GM12878 (cell line): ENCODE measurements around the gene RNF181. TPM values are rescaled to one million over a fixed set of nuclear protein-coding genes. Genes with fewer than 3 reads are reported as not detected.

Source experiments
- ATAC-seq: fragments of 200-7000 bp; cut with Tn5 transposase; 3 replicates; pipeline ENCODE4 v1.9.1; 2020; ENCODE audit warnings: mild to moderate bottlenecking, moderate library complexity
- BruUV-seq: library from RNA; stranded (reverse); fragments of 400-500 nt; replicated peaks from 2 replicates; lab custom pipeline; 2021; lab: Mats Ljungman, UMichigan
- CTCF ChIA-PET: fragments of 300-600 bp; sonication (Branson Sonifier 250); formaldehyde crosslinking; extraction: SDS; loops from one replicate; lab custom pipeline; 2021; ENCODE audit warnings: inconsistent platforms; lab: Yijun Ruan, JAX
- POLR2A ChIA-PET: fragments of 350-600 bp; formaldehyde crosslinking; extraction: SDS; loops from one replicate; lab custom pipeline; 2021; ENCODE audit warnings: inconsistent platforms; lab: Charles Lee
- RAD21 ChIA-PET: fragments of 300-600 bp; sonication (Branson Sonifier 250); formaldehyde crosslinking; loops from one replicate; lab custom pipeline; 2023; ENCODE audit warnings: antibody characterized with exemption; ENCODE audit not compliant: unreplicated experiment; lab: Charles Lee
- SMC1A ChIA-PET: fragments of 300-600 bp; sonication (Branson Sonifier 250); formaldehyde crosslinking; loops from one replicate; lab custom pipeline; 2023; ENCODE audit not compliant: unreplicated experiment, uncharacterized antibody; lab: Charles Lee
- DNase-seq: peaks from one replicate; pipeline ENCODE4 v3.0.0-alpha.2; 2011; ENCODE audit warnings: low read depth, low spot score
- FAIRE-seq: peaks from 3 replicates; lab custom pipeline; 2011; peaks lifted over from hg19 to GRCh38; lab: Jason Lieb, UNC
- H2AFZ ChIP-seq: 2 replicates; pipeline ENCODE4 v1.6.0; 2011; ENCODE audit warnings: low read depth, low read length, control low read depth; ENCODE audit not compliant: control insufficient read depth
- H3K27ac ChIP-seq: 2 replicates; pipeline ENCODE4 v1.5.1; 2011; ENCODE audit warnings: control low read depth; ENCODE audit not compliant: control insufficient read depth, insufficient read depth
- H3K27me3 ChIP-seq, 2 experiments: replicated peaks in 1 of 2; 2 replicates each; pipeline versions ENCODE4 v1.6.0 to v1.6.1; 2011; ENCODE audit warnings: low read length in 1 of 2; ENCODE audit not compliant: control insufficient read depth in 2 of 2, insufficient read depth in 2 of 2
- H3K36me3 ChIP-seq, 2 experiments: 2 replicates each; pipeline ENCODE4 v1.5.1; 2011; ENCODE audit warnings: low read length in 1 of 2; ENCODE audit not compliant: control insufficient read depth in 2 of 2, insufficient read depth in 2 of 2
- H3K4me1 ChIP-seq: 2 replicates; pipeline ENCODE4 v1.6.1; 2011; ENCODE audit warnings: mild to moderate bottlenecking, low read length, moderate library complexity, mixed read lengths; ENCODE audit not compliant: control insufficient read depth, insufficient read depth
- H3K4me2 ChIP-seq: 2 replicates; pipeline ENCODE4 v1.6.0; 2011; ENCODE audit warnings: control low read depth; ENCODE audit not compliant: control insufficient read depth, insufficient read depth
- H3K4me3 ChIP-seq: fragments of 200-600 bp; sonication (generic); 2 replicates; pipeline ENCODE4 v1.5.1; 2016
- H3K79me2 ChIP-seq: 2 replicates; pipeline ENCODE4 v1.6.0; 2011; ENCODE audit warnings: low read length; ENCODE audit not compliant: control insufficient read depth, insufficient read depth
- H3K9ac ChIP-seq: 2 replicates; pipeline ENCODE4 v1.8.0; 2011; ENCODE audit warnings: low read length, control low read depth, mixed read lengths; ENCODE audit not compliant: control insufficient read depth, insufficient read depth
- H3K9me3 ChIP-seq: replicated peaks from 3 replicates; pipeline ENCODE4 v1.5.1; 2011; ENCODE audit warnings: mild to moderate bottlenecking, low read length; ENCODE audit not compliant: control insufficient read depth, insufficient read depth
- H4K20me1 ChIP-seq: 2 replicates; pipeline ENCODE4 v1.6.0; 2011; ENCODE audit not compliant: control insufficient read depth, insufficient read depth
- POLR2A ChIP-seq: IDR thresholded peaks from 2 replicates; pipeline ENCODE4 v1.6.1; 2011; ENCODE audit warnings: low read depth, mild to moderate bottlenecking, low read length
- RCOR1 ChIP-seq: conservative IDR thresholded peaks from 2 replicates; pipeline ENCODE4 v1.6.1; 2012; ENCODE audit warnings: low read depth, low read length, improper control_type of control experiment
- WGBS: methylation state at CpG from one replicate; pipeline ENCODE4 v1.1.6; 2016; ENCODE audit warnings: low lambda C conversion rate; ENCODE audit not compliant: insufficient replicate concordance, insufficient coverage; ENCODE audit errors: missing lambda C conversion rate; 5-methylcytosine and 5-hydroxymethylcytosine counted together
- in situ Hi-C: fragments of 300-500 bp; cut with MboI; formaldehyde crosslinking; loops from 9 replicates; pipeline ENCODE4 v1.14.3; 2018; ENCODE audit warnings: mixed read lengths
- intact Hi-C: fragments of 100-400 bp; cut with micrococcal nuclease; formaldehyde crosslinking; loops from one replicate; pipeline ENCODE4 v1.14.2; 2022; ENCODE audit not compliant: unreplicated experiment
- polyA plus RNA-seq, 11 experiments: library from polyadenylated mRNA; depleted of rRNA in 4 of 11; unstranded in 6 of 11; stranded (reverse) in 5 of 11; fragments of >200 nt; fragmentation: Nextera tagmentation in 4 of 11; fragmentation: Illumina TruSeq in 1 of 11; extraction: Ambion mirVana in 4 of 11; extraction: Trizol in 1 of 11; gene quantifications; 1 replicate in 1 of 11; 2 replicates in 10 of 11; pipeline versions ENCODE4 v1.2.1 to v1.2.3, GENCODE V29; 2011 to 2016; ENCODE audit warnings: inconsistent platforms in 2 of 11, missing spikeins in 2 of 11, low read depth in 1 of 11
- total RNA-seq, 4 experiments: library from RNA; depleted of rRNA in 3 of 4; stranded (reverse); fragments of >200 nt in 3 of 4; fragmentation: Illumina TruSeq in 1 of 4; extraction: Trizol in 1 of 4; gene quantifications; 2 replicates each; pipeline versions ENCODE4 v1.2.1 to v1.2.3, GENCODE V29; 2013 to 2021
- TF ChIP-seq, protein P1 (sequence below): fragments of 450-650 bp; IDR thresholded peaks from 2 replicates; pipeline ENCODE4 v1.6.1; 2016; ENCODE audit warnings: mild to moderate bottlenecking
- TF ChIP-seq, protein P2 (sequence below): IDR thresholded peaks from 2 replicates; pipeline ENCODE4 v1.6.1; 2012; ENCODE audit warnings: mild to moderate bottlenecking, low read depth, low read length
- TF ChIP-seq, protein P3 (sequence below): fragments of 450-650 bp; formaldehyde crosslinking; IDR thresholded peaks from 2 replicates; pipeline ENCODE4 v1.4.0; 2022; ENCODE audit warnings: mild to moderate bottlenecking, moderate library complexity

The RNF181 gene
- total and polyA plus RNA-seq, 10 of the 15 experiments (the other 5 are each of a cell fraction or from before 2014, with no cell fraction given), result 101 to 409 (median 213) TPM

DNA sequence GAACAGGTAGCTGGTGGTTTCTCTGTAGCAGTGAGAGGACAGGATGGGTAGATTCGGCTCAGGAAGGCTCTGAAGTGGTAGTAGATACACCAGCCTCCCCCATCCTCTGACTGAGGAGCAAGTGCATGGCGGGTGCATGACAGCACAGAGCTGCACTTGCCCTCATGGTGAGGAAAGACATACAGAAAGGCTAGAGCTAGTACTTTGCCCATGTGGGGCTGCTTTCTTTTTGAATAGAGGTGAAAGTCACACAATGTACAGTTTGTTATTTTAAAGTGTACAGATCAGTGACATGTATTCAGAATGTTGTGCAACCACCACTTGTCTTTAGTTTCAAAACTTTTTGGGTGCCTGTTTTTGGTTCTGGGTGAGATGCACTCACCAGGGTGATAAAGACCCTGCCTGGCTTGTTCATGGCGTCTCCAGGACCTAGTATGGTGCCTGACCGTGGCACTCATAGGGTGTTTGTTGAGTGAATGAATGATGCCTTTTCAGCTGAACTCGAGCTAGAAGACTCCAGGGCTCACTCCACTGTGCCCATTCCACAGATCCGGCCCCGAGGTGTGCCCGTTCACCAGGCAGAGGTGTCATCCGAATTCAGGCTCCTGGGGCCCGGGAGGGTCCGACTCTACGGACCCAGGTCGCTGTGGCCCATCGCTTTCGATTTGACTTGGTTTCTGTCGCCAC is 11.7 kb upstream of the RNF181 start (continued):
- no peak for TF ChIP-seq RCOR1
- TF ChIP-seq, all 136 proteins: peak for 5

DNA sequence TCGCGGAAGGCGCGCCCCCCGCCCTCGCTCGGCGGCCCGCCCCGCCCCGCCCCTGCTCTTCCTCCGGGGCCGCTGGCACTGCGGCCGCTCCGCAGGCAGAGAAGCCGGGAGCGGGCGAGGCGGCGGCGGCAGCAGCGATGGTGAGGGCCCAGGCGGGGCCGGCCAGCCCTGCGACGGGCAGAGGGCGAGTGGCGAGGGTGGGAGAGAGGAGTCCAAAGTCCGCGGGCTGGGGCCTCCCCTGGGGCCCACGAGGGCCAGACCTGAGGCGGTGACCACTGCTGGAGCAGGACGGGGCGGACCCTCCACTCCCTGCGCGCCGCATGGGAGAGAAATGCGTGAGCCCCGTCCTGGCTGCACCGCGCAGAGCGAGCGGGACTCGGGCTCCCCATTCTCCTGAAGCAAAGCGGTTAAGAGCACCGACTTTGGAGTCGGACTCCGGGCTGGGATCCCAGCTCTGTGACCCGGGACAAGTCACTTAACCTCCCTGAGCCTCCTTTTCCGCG is 11.1 kb upstream of the RNF181 start, which contains the start of gene VAMP5:
Gene VAMP5 (plus strand): TSS at position 78 of the 503 bp plus-strand sequence. CDS start 60 bp downstream, at position 138.
- peak within 1 kb of the TSS; percentile 64 for H3K27ac ChIP-seq
- no peaks in the 10 kb centered on the region for H4K20me1 ChIP-seq
- in situ Hi-C loops (no loop called here), intact Hi-C loops (no loop called here)
- peaks cover 28% of the 10 kb centered on the region for H3K4me1 ChIP-seq
- BruUV-seq, result no TSS peak
- 13% methylated on average over 42 of the region's 52 CpGs for WGBS
- peaks cover 7% of the 10 kb centered on the region for H3K79me2 ChIP-seq
- CTCF ChIA-PET, result no interaction called here
- SMC1A ChIA-PET, result interaction anchor here (1.3 kb wide), 1 partner anchor 11 kb away, joined by 6 read pairs; the partner anchor contains the start of gene RNF181
- H3K4me3 ChIP-seq, result peak within 1 kb of the TSS; percentile 72
- peak within 1 kb of the TSS; percentile 64 for H2AFZ ChIP-seq
- FAIRE-seq (no peak), DNase-seq (no peak), ATAC-seq (peak; percentile 53)
- H3K4me2 ChIP-seq, result peak within 1 kb of the TSS; percentile 97
- H3K27me3 ChIP-seq, result no peaks in the 10 kb centered on the region
- TF ChIP-seq, protein P1, sequence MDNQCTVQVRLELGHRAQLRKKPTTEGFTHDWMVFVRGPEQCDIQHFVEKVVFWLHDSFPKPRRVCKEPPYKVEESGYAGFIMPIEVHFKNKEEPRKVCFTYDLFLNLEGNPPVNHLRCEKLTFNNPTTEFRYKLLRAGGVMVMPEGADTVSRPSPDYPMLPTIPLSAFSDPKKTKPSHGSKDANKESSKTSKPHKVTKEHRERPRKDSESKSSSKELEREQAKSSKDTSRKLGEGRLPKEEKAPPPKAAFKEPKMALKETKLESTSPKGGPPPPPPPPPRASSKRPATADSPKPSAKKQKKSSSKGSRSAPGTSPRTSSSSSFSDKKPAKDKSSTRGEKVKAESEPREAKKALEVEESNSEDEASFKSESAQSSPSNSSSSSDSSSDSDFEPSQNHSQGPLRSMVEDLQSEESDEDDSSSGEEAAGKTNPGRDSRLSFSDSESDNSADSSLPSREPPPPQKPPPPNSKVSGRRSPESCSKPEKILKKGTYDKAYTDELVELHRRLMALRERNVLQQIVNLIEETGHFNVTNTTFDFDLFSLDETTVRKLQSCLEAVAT, result 0 out of 2 replicates have a peak, but pooled peaks have one; percentile 28
- TF ChIP-seq, protein P2, sequence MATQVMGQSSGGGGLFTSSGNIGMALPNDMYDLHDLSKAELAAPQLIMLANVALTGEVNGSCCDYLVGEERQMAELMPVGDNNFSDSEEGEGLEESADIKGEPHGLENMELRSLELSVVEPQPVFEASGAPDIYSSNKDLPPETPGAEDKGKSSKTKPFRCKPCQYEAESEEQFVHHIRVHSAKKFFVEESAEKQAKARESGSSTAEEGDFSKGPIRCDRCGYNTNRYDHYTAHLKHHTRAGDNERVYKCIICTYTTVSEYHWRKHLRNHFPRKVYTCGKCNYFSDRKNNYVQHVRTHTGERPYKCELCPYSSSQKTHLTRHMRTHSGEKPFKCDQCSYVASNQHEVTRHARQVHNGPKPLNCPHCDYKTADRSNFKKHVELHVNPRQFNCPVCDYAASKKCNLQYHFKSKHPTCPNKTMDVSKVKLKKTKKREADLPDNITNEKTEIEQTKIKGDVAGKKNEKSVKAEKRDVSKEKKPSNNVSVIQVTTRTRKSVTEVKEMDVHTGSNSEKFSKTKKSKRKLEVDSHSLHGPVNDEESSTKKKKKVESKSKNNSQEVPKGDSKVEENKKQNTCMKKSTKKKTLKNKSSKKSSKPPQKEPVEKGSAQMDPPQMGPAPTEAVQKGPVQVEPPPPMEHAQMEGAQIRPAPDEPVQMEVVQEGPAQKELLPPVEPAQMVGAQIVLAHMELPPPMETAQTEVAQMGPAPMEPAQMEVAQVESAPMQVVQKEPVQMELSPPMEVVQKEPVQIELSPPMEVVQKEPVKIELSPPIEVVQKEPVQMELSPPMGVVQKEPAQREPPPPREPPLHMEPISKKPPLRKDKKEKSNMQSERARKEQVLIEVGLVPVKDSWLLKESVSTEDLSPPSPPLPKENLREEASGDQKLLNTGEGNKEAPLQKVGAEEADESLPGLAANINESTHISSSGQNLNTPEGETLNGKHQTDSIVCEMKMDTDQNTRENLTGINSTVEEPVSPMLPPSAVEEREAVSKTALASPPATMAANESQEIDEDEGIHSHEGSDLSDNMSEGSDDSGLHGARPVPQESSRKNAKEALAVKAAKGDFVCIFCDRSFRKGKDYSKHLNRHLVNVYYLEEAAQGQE, result no peak
- TF ChIP-seq POLR2A, result peak; percentile 70
- TF ChIP-seq, protein P3, sequence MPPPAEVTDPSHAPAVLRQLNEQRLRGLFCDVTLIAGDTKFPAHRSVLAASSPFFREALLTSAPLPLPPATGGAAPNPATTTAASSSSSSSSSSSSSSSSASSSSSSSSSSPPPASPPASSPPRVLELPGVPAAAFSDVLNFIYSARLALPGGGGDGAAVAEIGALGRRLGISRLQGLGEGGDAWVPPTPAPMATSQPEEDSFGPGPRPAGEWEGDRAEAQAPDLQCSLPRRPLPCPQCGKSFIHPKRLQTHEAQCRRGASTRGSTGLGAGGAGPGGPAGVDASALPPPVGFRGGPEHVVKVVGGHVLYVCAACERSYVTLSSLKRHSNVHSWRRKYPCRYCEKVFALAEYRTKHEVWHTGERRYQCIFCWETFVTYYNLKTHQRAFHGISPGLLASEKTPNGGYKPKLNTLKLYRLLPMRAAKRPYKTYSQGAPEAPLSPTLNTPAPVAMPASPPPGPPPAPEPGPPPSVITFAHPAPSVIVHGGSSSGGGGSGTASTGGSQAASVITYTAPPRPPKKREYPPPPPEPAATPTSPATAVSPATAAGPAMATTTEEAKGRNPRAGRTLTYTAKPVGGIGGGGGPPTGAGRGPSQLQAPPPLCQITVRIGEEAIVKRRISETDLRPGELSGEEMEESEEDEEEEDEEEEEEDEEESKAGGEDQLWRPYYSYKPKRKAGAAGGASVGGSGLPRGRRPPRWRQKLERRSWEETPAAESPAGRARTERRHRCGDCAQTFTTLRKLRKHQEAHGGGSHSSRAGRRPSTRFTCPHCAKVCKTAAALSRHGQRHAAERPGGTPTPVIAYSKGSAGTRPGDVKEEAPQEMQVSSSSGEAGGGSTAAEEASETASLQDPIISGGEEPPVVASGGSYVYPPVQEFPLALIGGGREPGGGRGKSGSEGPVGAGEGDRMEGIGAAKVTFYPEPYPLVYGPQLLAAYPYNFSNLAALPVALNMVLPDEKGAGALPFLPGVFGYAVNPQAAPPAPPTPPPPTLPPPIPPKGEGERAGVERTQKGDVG (CRISPR knock-in tag), result no peak
- no peaks in the 10 kb centered on the region for H3K9me3 ChIP-seq
- POLR2A ChIA-PET, result interaction anchor here (1.3 kb wide), 1 partner anchor 11 kb away, joined by 9 read pairs; the partner anchor contains the start of gene RNF181
- RAD21 ChIA-PET, result no interaction called here
- peaks cover 0 to 6% of the 10 kb centered on the region in 2 experiments; a peak in 2 of 4 replicates for H3K36me3 ChIP-seq
- H3K9ac ChIP-seq, result peak within 1 kb of the TSS; percentile 56
